Type B pancreatic cell (in vitro differentiated cells): ENCODE results near the gene SDK2. TPM values are rescaled to one million over a fixed set of nuclear protein-coding genes. Genes with fewer than 3 reads are reported as not detected.

Experiments
- DNase-seq: peaks from one replicate; pipeline ENCODE4 v3.0.0; 2021; ENCODE audit warnings: mixed read lengths; ENCODE audit not compliant: unreplicated experiment; ENCODE audit errors: extremely low spot score
- H3K27ac Mint-ChIP-seq: 2 replicates; pipeline ENCODE4 v1.8.0; 2021; ENCODE audit warnings: mild to moderate bottlenecking, mixed read lengths
- H3K27me3 Mint-ChIP-seq: 2 replicates; pipeline ENCODE4 v1.8.0; 2021; ENCODE audit warnings: mixed read lengths
- H3K36me3 Mint-ChIP-seq: 2 replicates; pipeline ENCODE4 v1.8.0; 2021; ENCODE audit warnings: mixed read lengths
- H3K4me1 Mint-ChIP-seq: one replicate; pipeline ENCODE4 v1.8.0; 2021; ENCODE audit warnings: mixed read lengths; ENCODE audit not compliant: unreplicated experiment
- H3K4me3 Mint-ChIP-seq: 2 replicates; pipeline ENCODE4 v1.8.0; 2021; ENCODE audit warnings: mild to moderate bottlenecking, mixed read lengths
- H3K9me3 Mint-ChIP-seq: 2 replicates; pipeline ENCODE4 v1.8.0; 2021; ENCODE audit warnings: mixed read lengths
- CTCF ChIP-seq: fragments of 200-600 bp; sonication (generic); conservative IDR thresholded peaks from 2 replicates; pipeline ENCODE4 v1.5.0; 2021; ENCODE audit warnings: antibody characterized with exemption, mild to moderate bottlenecking
- total RNA-seq: library from RNA; stranded (reverse); gene quantifications from 2 replicates; pipeline ENCODE4 v1.2.1, GENCODE V29; 2021; ENCODE audit warnings: low replicate concordance

Gene SDK2
- total RNA-seq, 1 donor from 2014 or later: 47.3 TPM

GRCh38 chr17:73342541-73343167, 301.6 kb downstream of the SDK2 start:
- Mint-ChIP-seq H3K4me1 (peaks cover 62% of the 10 kb centered on the region), H3K4me3 (peak overlapping the region; percentile 41), H3K27ac (no peak overlapping the region)

GRCh38 chr17:73342050-73342522, 302.2 kb downstream of the SDK2 start:
- no peaks in the 10 kb centered on the region for H3K36me3 Mint-ChIP-seq
- no peaks in the 10 kb centered on the region for H3K27me3 Mint-ChIP-seq
- H3K4me1 Mint-ChIP-seq: peaks cover 65% of the 10 kb centered on the region
- no peak for TF ChIP-seq CTCF
- H3K4me3 Mint-ChIP-seq: peak overlapping the region; percentile 41
- no peaks in the 10 kb centered on the region for H3K9me3 Mint-ChIP-seq
- H3K27ac Mint-ChIP-seq: no peak overlapping the region
- DNase-seq: no peak

More at GRCh38 chr17:73342541-73343167, 301.6 kb downstream of the SDK2 start:
- H3K9me3 Mint-ChIP-seq: no peaks in the 10 kb centered on the region
- no peaks in the 10 kb centered on the region for H3K36me3 Mint-ChIP-seq
- peak; percentile 21 for TF ChIP-seq CTCF
- DNase-seq: no peak
- no peaks in the 10 kb centered on the region for H3K27me3 Mint-ChIP-seq

GRCh38 chr17:73341350-73342049, 302.7 kb downstream of the SDK2 start:
- Mint-ChIP-seq H3K9me3 (no peaks in the 10 kb centered on the region), H3K36me3 (no peaks in the 10 kb centered on the region), H3K4me3 (peak overlapping the region; percentile 41), H3K4me1 (peaks cover 70% of the 10 kb centered on the region), H3K27ac (no peak overlapping the region), H3K27me3 (no peaks in the 10 kb centered on the region)
- no peak for DNase-seq
- no peak for TF ChIP-seq CTCF

GRCh38 chr17:73340093-73340596, 304.1 kb downstream of the SDK2 start:
- no peaks in the 10 kb centered on the region for H3K27me3 Mint-ChIP-seq
- H3K27ac Mint-ChIP-seq: no peak overlapping the region
- no peaks in the 10 kb centered on the region for H3K9me3 Mint-ChIP-seq
- no peak for TF ChIP-seq CTCF
- no peak for DNase-seq
- H3K4me3 Mint-ChIP-seq: no peak overlapping the region
- peaks cover 65% of the 10 kb centered on the region for H3K4me1 Mint-ChIP-seq
- H3K36me3 Mint-ChIP-seq: no peaks in the 10 kb centered on the region

- Mint-ChIP-seq H3K9me3 (no peaks in the 10 kb centered on the region), H3K27ac (no peak overlapping the region), H3K4me3 (no peak overlapping the region), H3K4me1 (peaks cover 57% of the 10 kb centered on the region), H3K36me3 (no peaks in the 10 kb centered on the region), H3K27me3 (no peaks in the 10 kb centered on the region)
- DNase-seq: no peak
- no peak for TF ChIP-seq CTCF
Observed at GRCh38 chr17:73338566-73339197, 305.6 kb downstream of the SDK2 start.
